ENCODE results near the gene HTT. TPM values are rescaled to one million over a fixed set of nuclear protein-coding genes. Genes with fewer than 3 reads are reported as not detected.
A peak's percentile ranks its signal among the peaks of the same experiment; 100 is the strongest.
"Not testable (repeated sequence)": the region's sequence is repeated elsewhere in the genome, so short reads cannot be mapped to it uniquely, and the experiment has no call there.

The HTT gene
- total RNA-seq, 2 donors from 2014 or later, result 51.7 to 59.1 TPM

GRCh38 chr4:3137908-3138307, 63.4 kb downstream of the HTT start:
- intact Hi-C loops (cut with DNase I, micrococcal nuclease), result no loop called here
- DNase-seq, result no peak
- no peak for ATAC-seq

GRCh38 chr4:3145234-3145924, 70.9 kb downstream of the HTT start:
- ATAC-seq, result no peak
- DNase-seq, result no peak
- intact Hi-C loops (cut with DNase I, micrococcal nuclease), result no loop called here

GRCh38 chr4:3148926-3149325, 74.4 kb downstream of the HTT start:
- DNase-seq (no peak), ATAC-seq (no peak)
- intact Hi-C loops (cut with DNase I, micrococcal nuclease), result no loop called here

- ATAC-seq; DNase-seq; intact Hi-C loops (cut with DNase I, micrococcal nuclease): not testable (repeated sequence)
Observed at GRCh38 chr4:3151238-3151637, 76.8 kb downstream of the HTT start.

DNA sequence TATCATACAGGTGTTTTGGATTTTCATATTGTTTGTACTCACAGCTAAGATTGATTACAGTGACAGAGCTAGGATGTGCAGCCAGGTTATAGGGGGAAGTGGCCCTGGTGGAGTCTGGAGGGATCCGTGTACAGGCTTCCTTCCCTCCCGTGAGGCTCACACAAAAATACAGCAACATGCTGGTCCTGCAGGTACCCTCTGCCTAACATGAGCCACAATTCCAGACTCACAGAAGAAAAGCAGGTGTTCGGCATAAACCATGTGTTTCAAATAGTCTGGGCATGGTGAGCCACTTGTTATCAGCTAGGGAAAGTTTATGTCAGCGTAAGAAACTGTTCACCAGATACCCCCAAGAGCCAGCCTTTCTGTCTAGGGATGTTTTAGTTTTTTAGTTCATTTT, 82.9 kb downstream of the HTT start:
- DNase-seq (no peak), ATAC-seq (no peak)
- intact Hi-C loops (cut with DNase I, micrococcal nuclease), result no loop called here

- DNase-seq (no peak), ATAC-seq (no peak)
- intact Hi-C loops (cut with DNase I, micrococcal nuclease), result no loop called here
Observed at GRCh38 chr4:3158841-3159240, 84.4 kb downstream of the HTT start.

DNA sequence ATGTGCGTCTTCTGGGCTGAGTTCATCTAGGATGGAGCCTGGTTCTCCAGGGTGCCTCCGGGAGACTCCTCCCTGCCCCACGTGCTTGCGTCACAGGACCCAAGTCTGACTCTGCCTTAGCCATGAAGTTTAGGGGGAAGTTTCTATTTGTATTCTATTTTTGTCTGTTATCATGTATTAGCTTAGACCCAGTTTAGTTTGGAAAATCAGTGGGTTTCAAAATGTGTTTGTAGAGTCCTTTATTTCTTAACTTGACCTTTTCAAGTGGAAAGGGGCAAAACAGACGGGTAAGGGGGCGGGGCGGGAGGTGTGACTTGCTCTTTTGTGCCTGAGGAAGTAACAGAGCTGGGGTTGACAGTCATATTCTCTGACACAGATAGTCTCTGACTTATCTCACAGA, 86.0 kb downstream of the HTT start:
- no peak for DNase-seq
- ATAC-seq, result no peak
- intact Hi-C loops (cut with DNase I, micrococcal nuclease), result no loop called here

- intact Hi-C loops (cut with DNase I, micrococcal nuclease); ATAC-seq; DNase-seq: not testable (repeated sequence)
Observed at GRCh38 chr4:3161044-3161443, 86.6 kb downstream of the HTT start.

DNA sequence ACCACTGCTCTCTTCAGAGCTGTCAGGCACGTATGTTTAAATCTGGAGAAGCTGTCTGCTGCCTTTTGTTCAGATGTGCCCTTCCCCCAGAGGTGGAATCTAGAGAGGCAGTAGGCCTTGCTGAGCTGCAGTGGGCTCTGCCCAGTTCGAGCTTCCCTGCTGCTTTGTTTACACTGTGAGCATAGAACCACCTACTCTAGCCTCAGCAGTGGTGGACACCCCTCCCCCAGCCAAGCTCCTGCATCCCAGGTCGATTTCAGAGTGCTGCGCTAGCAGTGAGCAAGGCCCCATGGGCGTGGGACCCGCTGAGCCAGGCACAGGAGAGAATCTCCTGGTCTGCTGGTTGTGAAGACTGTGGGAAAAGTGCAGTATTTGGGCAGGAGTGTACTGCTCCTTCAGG, 92.0 kb downstream of the HTT start:
- DNase-seq; ATAC-seq; intact Hi-C loops (cut with DNase I, micrococcal nuclease): not testable (repeated sequence)

GRCh38 chr4:3168029-3168428, 93.5 kb downstream of the HTT start:
- intact Hi-C loops (cut with DNase I, micrococcal nuclease), result no loop called here
- ATAC-seq, result no peak
- no peak for DNase-seq

DNA sequence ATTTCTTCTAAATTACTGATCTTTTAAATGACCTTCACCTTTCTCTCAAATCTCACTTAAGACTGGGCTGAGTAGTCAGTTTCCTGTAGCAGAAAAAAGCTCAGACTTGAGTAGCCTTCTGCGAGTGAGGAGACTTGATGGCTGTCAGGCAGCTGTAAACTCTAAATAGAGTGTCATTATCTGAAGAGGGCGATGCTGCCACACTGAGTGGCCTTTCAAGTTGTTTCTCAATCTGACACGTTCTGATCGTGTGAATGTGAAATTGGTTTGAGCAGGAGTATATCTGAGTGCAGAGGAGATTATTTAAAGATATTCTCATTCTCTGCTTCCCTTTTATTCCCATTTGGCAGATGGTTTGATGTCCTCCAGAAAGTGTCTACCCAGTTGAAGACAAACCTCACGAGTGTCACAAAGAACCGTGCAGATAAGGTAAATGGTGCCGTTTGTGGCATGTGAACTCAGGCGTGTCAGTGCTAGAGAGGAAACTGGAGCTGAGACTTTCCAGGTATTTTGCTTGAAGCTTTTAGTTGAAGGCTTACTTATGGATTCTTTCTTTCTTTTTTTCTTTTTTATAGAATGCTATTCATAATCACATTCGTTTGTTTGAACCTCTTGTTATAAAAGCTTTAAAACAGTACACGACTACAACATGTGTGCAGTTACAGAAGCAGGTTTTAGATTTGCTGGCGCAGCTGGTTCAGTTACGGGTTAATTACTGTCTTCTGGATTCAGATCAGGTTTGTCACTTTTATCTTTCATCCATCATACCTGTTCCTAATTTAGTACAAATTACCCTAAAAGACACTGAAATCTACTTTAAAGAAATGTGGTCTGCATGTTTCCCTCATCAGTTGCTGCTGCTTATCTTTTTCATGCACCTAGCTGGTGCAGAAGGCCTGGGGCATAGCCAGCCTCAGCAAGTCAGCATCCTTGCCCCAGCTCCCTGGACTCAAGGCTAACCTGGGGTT, 100.2 kb downstream of the HTT start:
- ATAC-seq (no peak), DNase-seq (no peak)
- intact Hi-C loops (cut with DNase I, micrococcal nuclease), result no loop called here

- ATAC-seq, result peak; percentile 91
- intact Hi-C loops (cut with DNase I, micrococcal nuclease), result no loop called here
- peak in 1 of 2 donors; percentile 13 for DNase-seq
Observed at GRCh38 chr4:3176367-3177229, 102.1 kb downstream of the HTT start.

DNA sequence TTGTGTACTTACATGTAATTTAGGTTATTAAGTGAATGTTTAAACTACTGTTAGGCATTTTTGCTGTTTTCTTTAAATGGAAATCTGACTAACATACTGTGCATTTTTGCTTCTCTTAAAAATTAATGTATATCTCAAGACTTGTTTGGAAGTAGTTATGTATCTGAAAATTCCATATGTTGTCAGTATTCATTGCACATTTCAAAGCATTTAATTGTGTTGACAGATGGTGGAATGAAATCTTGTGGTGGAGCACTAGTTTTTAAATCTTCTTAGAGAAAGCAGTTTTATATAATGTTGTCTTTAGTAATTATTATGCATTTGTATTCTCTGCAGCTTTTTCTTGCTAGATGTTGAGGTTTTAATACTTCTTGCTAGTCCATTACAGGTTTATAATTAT, 102.9 kb downstream of the HTT start:
- DNase-seq, result no peak
- intact Hi-C loops (cut with DNase I, micrococcal nuclease), result no loop called here
- no peak for ATAC-seq

GRCh38 chr4:3177905-3178304, 103.4 kb downstream of the HTT start:
- DNase-seq, result no peak
- no peak for ATAC-seq
- intact Hi-C loops (cut with DNase I, micrococcal nuclease), result no loop called here

DNA sequence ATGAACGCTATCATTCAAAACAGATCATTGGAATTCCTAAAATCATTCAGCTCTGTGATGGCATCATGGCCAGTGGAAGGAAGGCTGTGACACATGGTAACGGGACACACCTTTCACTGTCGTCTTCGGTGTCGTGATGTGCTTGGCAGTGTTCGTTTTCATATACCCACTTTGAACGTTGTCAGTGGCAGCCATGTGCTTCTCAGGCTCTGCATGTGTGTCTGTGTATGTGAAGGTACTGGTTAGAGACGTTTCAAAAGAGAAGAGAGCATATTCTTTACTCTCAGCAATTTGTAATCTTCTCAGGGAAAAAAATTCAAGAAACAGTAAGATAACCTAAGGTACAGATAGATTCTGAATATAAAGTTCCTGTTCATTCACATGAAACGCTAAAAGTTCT, 103.9 kb downstream of the HTT start:
- intact Hi-C loops (cut with DNase I, micrococcal nuclease), result no loop called here
- ATAC-seq (no peak), DNase-seq (no peak)

- intact Hi-C loops (cut with DNase I, micrococcal nuclease), result no loop called here
- DNase-seq (no peak), ATAC-seq (peak; percentile 28)
Observed at GRCh38 chr4:3179126-3179706, 104.7 kb downstream of the HTT start.

DNA sequence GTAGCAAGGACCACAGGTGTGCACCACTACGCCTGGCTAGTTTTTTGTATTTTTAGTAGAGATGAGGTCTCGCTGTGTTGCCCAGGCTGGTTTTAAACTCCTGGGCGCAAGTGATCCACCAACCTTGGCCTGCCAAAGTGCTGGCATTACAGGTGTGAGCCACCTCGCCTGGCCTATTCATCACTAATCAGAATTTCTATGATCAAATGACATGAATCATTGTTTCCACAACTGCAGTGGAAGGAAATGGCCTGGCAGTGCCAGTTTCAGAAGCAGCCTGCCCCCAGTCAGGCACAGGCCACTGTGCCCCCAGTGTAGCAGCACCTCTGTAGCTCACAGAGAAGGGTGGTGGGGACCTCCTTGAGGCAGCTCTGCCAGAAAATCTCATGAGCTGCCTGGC, 108.5 kb downstream of the HTT start:
- ATAC-seq (no peak), DNase-seq (no peak)
- intact Hi-C loops (cut with DNase I, micrococcal nuclease), result no loop called here

DNA sequence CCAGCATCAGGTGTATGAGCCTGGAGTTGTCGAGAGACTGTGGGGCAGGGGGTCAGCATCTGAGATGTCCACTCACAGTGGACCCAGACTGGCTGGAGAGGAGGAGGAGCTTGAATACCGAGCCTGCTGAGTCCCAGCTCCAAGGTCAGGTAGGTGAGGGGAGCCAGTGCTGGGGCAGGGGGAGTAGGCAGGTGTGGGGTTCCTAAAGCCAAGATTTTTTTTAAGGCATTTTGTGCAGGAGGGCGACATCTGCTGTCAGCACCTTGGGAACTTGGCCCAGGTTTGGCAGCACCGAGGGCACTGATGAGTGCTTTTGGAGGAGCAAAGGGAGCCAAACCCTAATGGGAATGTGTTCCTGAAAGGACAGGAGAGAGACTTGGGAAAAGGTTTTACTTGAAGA, 110.2 kb downstream of the HTT start:
- no peak for DNase-seq
- ATAC-seq, result no peak
- intact Hi-C loops (cut with DNase I, micrococcal nuclease), result no loop called here

GRCh38 chr4:3186609-3187008, 112.1 kb downstream of the HTT start:
- DNase-seq, result no peak
- no peak for ATAC-seq
- intact Hi-C loops (cut with DNase I, micrococcal nuclease), result no loop called here

Data from left colon (tissue), 2 donors.